Parathyroid adenoma (tissue), 2 donors: ENCODE data around the gene CCDC183.

ENCODE experiments used
- H2AFZ ChIP-seq: fragments of 300-600 bp; sonication (generic); one replicate; pipeline ENCODE4 v1.7.0; 2017; ENCODE audit warnings: antibody characterized with exemption, mild to moderate bottlenecking
- H3K27ac ChIP-seq: fragments of 300-600 bp; sonication (generic); one replicate; pipeline ENCODE4 v1.7.0; 2017
- H3K27me3 ChIP-seq: fragments of 300-600 bp; sonication (generic); one replicate; pipeline ENCODE4 v1.7.0; 2017; ENCODE audit warnings: low read length; ENCODE audit not compliant: control insufficient read depth, insufficient read depth
- H3K36me3 ChIP-seq: fragments of 300-600 bp; sonication (generic); one replicate; pipeline ENCODE4 v1.7.0; 2017; ENCODE audit warnings: low read length; ENCODE audit not compliant: control insufficient read depth, insufficient read depth
- H3K4me1 ChIP-seq: fragments of 300-600 bp; sonication (generic); one replicate; pipeline ENCODE4 v1.7.0; 2017; ENCODE audit warnings: control low read depth
- H3K4me2 ChIP-seq: fragments of 300-600 bp; sonication (generic); one replicate; pipeline ENCODE4 v1.7.0; 2017; ENCODE audit warnings: low read length
- H3K4me3 ChIP-seq: fragments of 300-600 bp; sonication (generic); one replicate; pipeline ENCODE4 v1.7.0; 2017; ENCODE audit warnings: low read depth, low read length
- H3K79me2 ChIP-seq: fragments of 300-600 bp; sonication (generic); one replicate; pipeline ENCODE4 v1.7.0; 2017; ENCODE audit warnings: control low read depth
- H3K9ac ChIP-seq: fragments of 300-600 bp; sonication (generic); one replicate; pipeline ENCODE4 v1.7.0; 2017; ENCODE audit warnings: mild to moderate bottlenecking
- H3K9me3 ChIP-seq: fragments of 300-600 bp; sonication (generic); one replicate; pipeline ENCODE4 v1.7.0; 2017; ENCODE audit warnings: low read length; ENCODE audit not compliant: control insufficient read depth
- TF ChIP-seq, protein P1 (sequence below): fragments of 300-600 bp; sonication (generic); IDR thresholded peaks from one replicate; pipeline ENCODE4 v1.7.0; 2017; ENCODE audit warnings: antibody characterized with exemption, mild to moderate bottlenecking
- donor health status: primary hyperparathyroidism.

The CCDC183 gene

DNA sequence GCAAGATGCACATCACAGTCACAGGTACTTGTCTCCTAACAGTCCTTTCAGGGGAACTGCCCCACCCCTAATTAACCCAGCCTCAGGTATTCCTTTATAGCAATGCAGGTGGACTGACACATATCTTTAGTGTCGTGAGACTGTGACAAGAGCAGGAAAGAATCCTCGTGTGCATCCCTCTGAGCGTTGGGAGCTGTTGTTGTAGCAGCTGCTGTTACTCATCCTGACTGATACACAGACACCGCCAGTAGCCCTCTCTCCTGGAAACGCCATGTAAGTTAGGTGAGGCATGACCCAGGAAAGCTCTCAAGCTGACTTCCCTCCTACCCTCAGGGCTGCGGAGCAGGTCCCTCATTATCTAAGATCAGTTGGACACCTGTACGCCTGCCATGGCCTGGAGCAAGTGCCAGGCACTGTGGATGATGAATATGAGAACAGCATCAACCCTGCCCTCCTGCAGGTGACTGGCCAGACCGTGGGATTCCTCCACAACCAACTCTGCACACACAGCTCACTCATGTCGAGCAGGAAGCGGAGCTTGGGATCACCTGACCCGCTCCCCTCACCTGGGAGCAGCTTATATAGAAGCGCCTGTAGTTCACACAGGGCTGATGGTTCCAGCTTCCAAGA, 21.6 kb upstream of the CCDC183 start:
- H3K36me3 ChIP-seq = no peaks in the 10 kb centered on the region
- H3K4me1 ChIP-seq = no peaks in the 10 kb centered on the region
- no peak overlapping the region for H3K4me3 ChIP-seq
- TF ChIP-seq, protein P1, sequence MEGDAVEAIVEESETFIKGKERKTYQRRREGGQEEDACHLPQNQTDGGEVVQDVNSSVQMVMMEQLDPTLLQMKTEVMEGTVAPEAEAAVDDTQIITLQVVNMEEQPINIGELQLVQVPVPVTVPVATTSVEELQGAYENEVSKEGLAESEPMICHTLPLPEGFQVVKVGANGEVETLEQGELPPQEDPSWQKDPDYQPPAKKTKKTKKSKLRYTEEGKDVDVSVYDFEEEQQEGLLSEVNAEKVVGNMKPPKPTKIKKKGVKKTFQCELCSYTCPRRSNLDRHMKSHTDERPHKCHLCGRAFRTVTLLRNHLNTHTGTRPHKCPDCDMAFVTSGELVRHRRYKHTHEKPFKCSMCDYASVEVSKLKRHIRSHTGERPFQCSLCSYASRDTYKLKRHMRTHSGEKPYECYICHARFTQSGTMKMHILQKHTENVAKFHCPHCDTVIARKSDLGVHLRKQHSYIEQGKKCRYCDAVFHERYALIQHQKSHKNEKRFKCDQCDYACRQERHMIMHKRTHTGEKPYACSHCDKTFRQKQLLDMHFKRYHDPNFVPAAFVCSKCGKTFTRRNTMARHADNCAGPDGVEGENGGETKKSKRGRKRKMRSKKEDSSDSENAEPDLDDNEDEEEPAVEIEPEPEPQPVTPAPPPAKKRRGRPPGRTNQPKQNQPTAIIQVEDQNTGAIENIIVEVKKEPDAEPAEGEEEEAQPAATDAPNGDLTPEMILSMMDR = no peak
- H3K27me3 ChIP-seq = no peaks in the 10 kb centered on the region
- H2AFZ ChIP-seq = no peak overlapping the region
- H3K79me2 ChIP-seq = no peaks in the 10 kb centered on the region
- no peaks in the 10 kb centered on the region for H3K9me3 ChIP-seq
- H3K9ac ChIP-seq = no peak overlapping the region
- H3K4me2 ChIP-seq = no peak overlapping the region
- no peak overlapping the region for H3K27ac ChIP-seq

DNA sequence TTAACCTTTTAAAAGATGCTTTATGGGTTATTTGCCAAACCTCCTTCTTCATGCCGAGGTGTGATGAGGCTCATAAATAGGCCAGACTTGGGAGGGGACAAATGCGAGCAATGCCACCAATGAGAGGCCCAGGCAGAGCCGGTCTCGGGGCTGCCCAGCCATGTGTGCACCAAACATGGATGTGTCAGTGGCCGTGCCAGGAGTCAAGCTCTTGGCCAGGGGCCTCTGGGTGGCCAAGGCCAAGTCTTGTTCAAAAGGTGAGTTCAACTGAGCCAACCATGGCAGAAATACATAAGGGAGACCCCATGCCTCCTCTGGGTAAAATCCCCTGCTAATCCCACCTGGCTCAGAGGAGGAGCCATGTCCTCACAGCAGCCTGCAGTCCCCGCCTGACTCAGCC, 20.9 kb upstream of the CCDC183 start:
- H3K9ac ChIP-seq = no peak overlapping the region
- H3K4me3 ChIP-seq = no peak overlapping the region
- H2AFZ ChIP-seq = no peak overlapping the region
- no peak overlapping the region for H3K4me2 ChIP-seq
- H3K9me3 ChIP-seq = no peaks in the 10 kb centered on the region
- no peaks in the 10 kb centered on the region for H3K4me1 ChIP-seq
- no peaks in the 10 kb centered on the region for H3K79me2 ChIP-seq
- H3K27ac ChIP-seq = no peak overlapping the region
- no peaks in the 10 kb centered on the region for H3K27me3 ChIP-seq
- no peaks in the 10 kb centered on the region for H3K36me3 ChIP-seq
- TF ChIP-seq, protein P1 = no peak

DNA sequence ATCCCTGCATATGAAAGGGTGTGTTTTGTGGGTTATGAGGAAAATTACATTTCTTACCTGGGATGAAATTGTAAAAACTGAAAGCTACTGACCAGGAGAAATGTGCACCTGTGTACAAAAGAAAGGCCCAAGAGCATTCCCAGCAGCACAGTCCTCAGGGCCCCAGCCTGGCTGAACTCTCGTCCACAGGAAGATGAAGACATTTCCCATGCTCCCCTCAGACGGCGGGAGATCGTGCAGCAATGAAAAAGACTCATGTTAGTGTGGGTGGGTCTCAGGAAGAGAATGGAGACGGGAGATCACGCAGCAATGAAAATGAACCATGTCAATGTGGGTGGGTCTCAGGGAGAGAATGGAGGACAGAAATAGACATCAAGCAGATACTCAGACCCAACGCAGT, 19.2 kb upstream of the CCDC183 start:
- H3K4me1 ChIP-seq = no peaks in the 10 kb centered on the region
- H2AFZ ChIP-seq = no peak overlapping the region
- H3K4me2 ChIP-seq = no peak overlapping the region
- H3K36me3 ChIP-seq = no peaks in the 10 kb centered on the region
- H3K27ac ChIP-seq = no peak overlapping the region
- TF ChIP-seq, protein P1 = no peak
- H3K4me3 ChIP-seq = no peak overlapping the region
- no peaks in the 10 kb centered on the region for H3K27me3 ChIP-seq
- H3K79me2 ChIP-seq = no peaks in the 10 kb centered on the region
- no peak overlapping the region for H3K9ac ChIP-seq
- no peaks in the 10 kb centered on the region for H3K9me3 ChIP-seq

DNA sequence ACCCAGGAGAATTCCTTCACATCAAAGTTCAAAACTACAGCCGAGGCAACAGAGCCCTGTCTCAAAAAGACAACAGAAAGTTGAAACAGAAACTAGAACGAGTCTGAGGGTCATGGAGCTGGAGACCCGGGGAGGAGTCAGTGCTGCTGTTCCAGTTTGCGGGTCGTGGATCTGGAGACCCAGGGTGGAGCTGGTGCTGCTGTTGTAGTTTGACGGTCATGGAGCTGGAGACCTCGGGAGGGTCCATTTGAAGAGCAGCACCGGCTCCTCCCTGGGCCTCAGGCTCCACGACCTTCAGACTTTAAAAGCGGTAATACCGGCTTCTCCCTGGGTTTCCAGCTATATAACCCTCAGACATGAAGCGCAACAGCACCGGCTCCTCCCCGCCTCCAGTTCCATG, 18.8 kb upstream of the CCDC183 start:
- no peaks in the 10 kb centered on the region for H3K9me3 ChIP-seq
- H3K4me3 ChIP-seq = no peak overlapping the region
- H3K27me3 ChIP-seq = no peaks in the 10 kb centered on the region
- no peak overlapping the region for H2AFZ ChIP-seq
- TF ChIP-seq, protein P1 = no peak
- H3K9ac ChIP-seq = no peak overlapping the region
- no peak overlapping the region for H3K27ac ChIP-seq
- H3K36me3 ChIP-seq = no peaks in the 10 kb centered on the region
- no peak overlapping the region for H3K4me2 ChIP-seq
- H3K4me1 ChIP-seq = no peaks in the 10 kb centered on the region
- no peaks in the 10 kb centered on the region for H3K79me2 ChIP-seq

DNA sequence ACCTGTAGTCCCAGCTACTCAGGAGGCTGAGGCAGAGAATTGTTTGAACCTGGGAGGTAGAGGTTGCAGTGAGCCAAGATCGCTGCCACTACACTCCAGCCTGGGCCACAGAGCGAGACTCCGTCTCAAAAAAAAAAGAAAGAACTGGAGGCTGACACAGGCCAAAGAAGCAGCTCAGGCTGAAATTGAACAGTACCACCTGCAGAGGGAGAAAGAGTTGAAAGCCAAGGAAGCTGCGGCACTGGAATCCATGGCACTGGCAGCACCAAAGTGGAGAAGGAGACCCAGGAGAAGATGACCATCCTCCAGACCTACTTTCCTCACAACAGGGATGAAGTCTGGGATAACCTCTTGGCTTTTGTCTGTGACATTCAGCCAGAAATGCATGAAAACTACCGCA, 16.3 kb upstream of the CCDC183 start:
- H3K4me1 ChIP-seq = no peaks in the 10 kb centered on the region
- no peaks in the 10 kb centered on the region for H3K27me3 ChIP-seq
- H2AFZ ChIP-seq = no peak overlapping the region
- no peaks in the 10 kb centered on the region for H3K9me3 ChIP-seq
- no peaks in the 10 kb centered on the region for H3K79me2 ChIP-seq
- no peak overlapping the region for H3K4me3 ChIP-seq
- H3K36me3 ChIP-seq = no peaks in the 10 kb centered on the region
- H3K4me2 ChIP-seq = no peak overlapping the region
- H3K9ac ChIP-seq = no peak overlapping the region
- TF ChIP-seq, protein P1 = no peak
- no peak overlapping the region for H3K27ac ChIP-seq
